ENCODE results near the gene EIF4E1B. TPM values are rescaled to one million over a fixed set of nuclear protein-coding genes. Genes with fewer than 3 reads are reported as not detected.

The EIF4E1B gene
- total RNA-seq, 4 donors from 2014 or later: not detected

DNA sequence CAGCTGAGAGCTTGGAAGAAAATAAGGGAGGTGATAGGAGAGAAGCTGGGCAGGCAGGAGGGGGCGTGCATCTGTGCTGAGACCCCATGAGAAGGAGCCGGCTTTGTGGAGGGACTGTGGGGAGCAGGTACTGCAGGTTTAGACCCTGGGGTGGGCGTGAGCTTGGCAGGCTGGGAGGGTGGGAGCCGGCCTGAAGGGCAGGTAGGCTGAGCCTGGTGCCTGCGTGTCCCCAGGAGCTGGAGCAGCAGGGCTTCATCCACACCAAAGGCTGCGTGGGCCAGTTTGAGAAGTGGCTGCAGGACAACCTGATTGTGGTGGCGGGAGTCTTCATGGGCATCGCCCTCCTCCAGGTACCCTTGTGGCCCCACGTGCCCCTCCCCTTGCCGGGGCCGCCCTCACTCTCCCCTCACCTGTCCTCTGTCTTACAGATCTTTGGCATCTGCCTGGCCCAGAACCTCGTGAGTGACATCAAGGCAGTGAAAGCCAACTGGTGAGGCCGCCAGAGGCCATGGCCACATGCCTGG, 26.1 kb downstream of the EIF4E1B start:
- no peak for DNase-seq
- peaks cover 0 to 5% of the 10 kb centered on the region in 2 donors for H3K4me1 ChIP-seq
- intact Hi-C loops (cut with DNase I): loop anchor here (5.0 kb wide), 1 partner anchor 239 kb away; the partner anchor contains the start of gene CLTB
- 92 to 93% methylated on average over 11 to 13 of the region's 13 CpGs for WGBS, 2 donors
- TF ChIP-seq, protein P1, sequence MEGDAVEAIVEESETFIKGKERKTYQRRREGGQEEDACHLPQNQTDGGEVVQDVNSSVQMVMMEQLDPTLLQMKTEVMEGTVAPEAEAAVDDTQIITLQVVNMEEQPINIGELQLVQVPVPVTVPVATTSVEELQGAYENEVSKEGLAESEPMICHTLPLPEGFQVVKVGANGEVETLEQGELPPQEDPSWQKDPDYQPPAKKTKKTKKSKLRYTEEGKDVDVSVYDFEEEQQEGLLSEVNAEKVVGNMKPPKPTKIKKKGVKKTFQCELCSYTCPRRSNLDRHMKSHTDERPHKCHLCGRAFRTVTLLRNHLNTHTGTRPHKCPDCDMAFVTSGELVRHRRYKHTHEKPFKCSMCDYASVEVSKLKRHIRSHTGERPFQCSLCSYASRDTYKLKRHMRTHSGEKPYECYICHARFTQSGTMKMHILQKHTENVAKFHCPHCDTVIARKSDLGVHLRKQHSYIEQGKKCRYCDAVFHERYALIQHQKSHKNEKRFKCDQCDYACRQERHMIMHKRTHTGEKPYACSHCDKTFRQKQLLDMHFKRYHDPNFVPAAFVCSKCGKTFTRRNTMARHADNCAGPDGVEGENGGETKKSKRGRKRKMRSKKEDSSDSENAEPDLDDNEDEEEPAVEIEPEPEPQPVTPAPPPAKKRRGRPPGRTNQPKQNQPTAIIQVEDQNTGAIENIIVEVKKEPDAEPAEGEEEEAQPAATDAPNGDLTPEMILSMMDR (IDR thresholded peaks at IDR 0.05): no peak
- TF ChIP-seq POLR2A (IDR thresholded peaks at IDR 0.05): no peak
- H3K36me3 ChIP-seq: peaks cover 8 to 9% of the 10 kb centered on the region in 2 donors
- no peak overlapping the region for H3K27ac ChIP-seq
- H3K27me3 ChIP-seq: no peaks in the 10 kb centered on the region
- no peaks in the 10 kb centered on the region for H3K9me3 ChIP-seq
- H3K4me3 ChIP-seq (replicated peaks in 1 of 3): no peak overlapping the region

DNA sequence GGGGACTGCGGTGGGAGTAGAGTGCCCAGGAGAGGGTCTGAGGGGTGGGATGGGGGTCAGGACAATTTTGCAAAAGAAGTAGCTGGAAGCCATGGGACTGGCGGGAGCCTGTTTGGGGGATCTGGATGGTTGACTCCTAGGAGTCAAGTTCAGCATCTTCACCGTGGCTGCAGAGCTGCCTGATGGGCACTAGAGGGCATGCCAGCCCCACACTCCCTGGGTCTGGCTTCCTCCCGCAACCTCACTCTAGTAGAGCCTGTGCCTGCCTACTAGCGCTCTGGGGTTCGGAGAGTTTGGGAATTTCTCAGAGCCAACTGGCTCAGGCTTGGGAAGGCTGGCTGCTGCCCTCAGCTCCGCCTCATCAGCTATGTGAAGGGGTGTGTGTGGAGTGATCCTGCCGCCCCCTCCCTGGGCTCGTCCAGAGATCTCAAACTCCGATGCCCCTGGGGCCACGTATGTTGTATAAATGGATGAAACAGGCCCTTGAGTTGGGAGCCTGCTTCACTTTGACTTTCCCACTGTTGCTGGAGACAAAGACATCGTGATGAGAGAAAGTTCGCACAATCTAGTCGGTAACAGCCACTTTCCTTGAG, 27.6 kb downstream of the EIF4E1B start:
- no peaks in the 10 kb centered on the region for H3K9me3 ChIP-seq
- H3K4me1 ChIP-seq: peaks cover 0 to 5% of the 10 kb centered on the region in 2 donors
- H3K4me3 ChIP-seq (replicated peaks in 1 of 3): no peak overlapping the region
- DNase-seq: peak; percentile 50 to 56
- no peak overlapping the region for H3K27ac ChIP-seq
- TF ChIP-seq, protein P1 (IDR thresholded peaks at IDR 0.05): peak in 5 of 6 experiments; percentile 17 to 74 (median 44)
- no peak for TF ChIP-seq POLR2A (IDR thresholded peaks at IDR 0.05)
- no peaks in the 10 kb centered on the region for H3K27me3 ChIP-seq
- intact Hi-C loops (cut with DNase I): loop anchor here (5.0 kb wide), 1 partner anchor 241 kb away; the partner anchor contains the start of gene CLTB
- H3K36me3 ChIP-seq: peaks cover 8 to 9% of the 10 kb centered on the region in 2 donors
- WGBS, 2 donors: 59 to 66% methylated on average over 12 to 14 of the region's 14 CpGs

DNA sequence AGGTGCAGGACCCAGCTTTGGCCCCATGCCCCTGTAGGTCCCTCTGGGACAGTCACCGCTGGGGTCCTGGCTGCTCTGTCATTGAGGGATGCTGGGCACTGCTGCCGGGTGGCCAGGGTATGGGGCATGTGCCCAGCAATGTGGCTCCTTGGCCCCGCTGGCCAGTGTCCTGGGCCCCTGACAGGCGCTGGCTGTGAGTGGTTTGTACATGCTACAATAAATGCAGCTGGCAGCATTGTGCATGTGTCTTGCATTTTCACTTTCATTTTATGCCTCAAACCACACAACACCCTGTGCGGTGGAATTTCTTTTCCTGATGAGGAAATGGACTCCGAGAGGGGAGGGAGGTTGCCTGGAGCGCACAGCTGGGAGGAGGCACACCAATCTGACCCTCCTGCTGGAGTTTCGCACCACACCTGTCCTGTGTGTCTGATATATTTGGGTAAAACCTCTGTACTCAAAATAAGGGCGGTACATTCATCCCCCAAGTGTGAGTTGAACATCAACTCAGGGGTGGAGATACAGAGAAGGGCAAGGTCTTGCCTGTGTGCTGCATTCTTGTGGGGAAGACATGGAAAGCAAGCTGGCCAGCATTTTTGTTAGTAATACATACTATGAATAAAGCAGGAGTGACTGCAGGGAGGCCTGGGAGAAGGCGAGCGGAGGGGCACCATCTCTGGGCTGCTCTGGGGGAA, 28.5 kb downstream of the EIF4E1B start:
- no peak for DNase-seq
- Histone ChIP-seq H3K4me3 (replicated peaks in 1 of 3) (no peak overlapping the region), H3K36me3 (peaks cover 8 to 9% of the 10 kb centered on the region in 2 donors), H3K27ac (no peak overlapping the region), H3K9me3 (no peaks in the 10 kb centered on the region), H3K4me1 (peaks cover 0 to 5% of the 10 kb centered on the region in 2 donors), H3K27me3 (no peaks in the 10 kb centered on the region)
- 76% methylated on average over 9 of the region's 11 CpGs for WGBS, 2 donors
- TF ChIP-seq, protein P1 (IDR thresholded peaks at IDR 0.05): no peak
- no peak for TF ChIP-seq POLR2A (IDR thresholded peaks at IDR 0.05)
- intact Hi-C loops (cut with DNase I): loop anchor here (5.0 kb wide), 1 partner anchor 242 kb away; the partner anchor contains the start of gene CLTB

GRCh38 chr5:176659512-176659839, 29.0 kb downstream of the EIF4E1B start:
- Histone ChIP-seq H3K4me3 (replicated peaks in 1 of 3) (no peak overlapping the region), H3K27ac (no peak overlapping the region), H3K9me3 (no peaks in the 10 kb centered on the region), H3K4me1 (peaks cover 0 to 5% of the 10 kb centered on the region in 2 donors), H3K36me3 (peaks cover 8 to 9% of the 10 kb centered on the region in 2 donors), H3K27me3 (no peaks in the 10 kb centered on the region)
- TF ChIP-seq, protein P1 (IDR thresholded peaks at IDR 0.05): no peak
- WGBS, 2 donors: 75 to 86% methylated on average over 7 of the region's 7 CpGs
- intact Hi-C loops (cut with DNase I): loop anchor here (5.0 kb wide), 1 partner anchor 242 kb away; the partner anchor contains the start of gene CLTB
- DNase-seq: no peak

Data from thyroid gland (tissue), 4 donors.